CD14-positive monocyte (primary cell): ENCODE results near the gene EXOC4. TPM values are rescaled to one million over a fixed set of nuclear protein-coding genes. Genes with fewer than 3 reads are reported as not detected.

Experiments used
- DNase-seq, 3 donors: peaks; one replicate each; pipeline ENCODE4 v3.0.0-alpha.2; 2011 to 2022
- H2AFZ ChIP-seq: 2 replicates; pipeline ENCODE4 v1.6.0; 2012; ENCODE audit warnings: mild to moderate bottlenecking, low read depth, low read length, inconsistent platforms; ENCODE audit not compliant: insufficient read depth, poor library complexity, severe bottlenecking
- H3K27ac ChIP-seq, 2 donors: 1 replicate in 1 of 2; 2 replicates in 1 of 2; pipeline ENCODE4 v1.5.1; 2012 to 2013; ENCODE audit warnings: low read length in 2 of 2, control low read depth in 1 of 2, inconsistent platforms in 1 of 2, low read depth in 1 of 2, mild to moderate bottlenecking in 1 of 2
- H3K27me3 ChIP-seq, 2 donors: one replicate each; pipeline versions ENCODE4 v1.6.0 to v1.6.1; 2011 to 2013; ENCODE audit warnings: low read length in 2 of 2; ENCODE audit not compliant: control insufficient read depth in 2 of 2, insufficient read depth in 2 of 2
- H3K36me3 ChIP-seq, 2 donors: replicated peaks in 1 of 2; 1 replicate in 1 of 2; 2 replicates in 1 of 2; pipeline versions ENCODE4 v1.5.1 to v1.6.1; 2012 to 2013; ENCODE audit warnings: low read length in 2 of 2, control low read depth in 1 of 2, inconsistent platforms in 1 of 2, mild to moderate bottlenecking in 1 of 2; ENCODE audit not compliant: insufficient read depth in 2 of 2, control insufficient read depth in 1 of 2
- H3K4me1 ChIP-seq, 2 donors: 1 replicate in 1 of 2; 2 replicates in 1 of 2; pipeline versions ENCODE4 v1.5.1 to v1.6.1; 2012 to 2013; ENCODE audit warnings: low read length in 2 of 2, control low read depth in 1 of 2, inconsistent platforms in 1 of 2, mild to moderate bottlenecking in 1 of 2, moderate library complexity in 1 of 2; ENCODE audit not compliant: insufficient read depth in 2 of 2, control insufficient read depth in 1 of 2
- H3K4me2 ChIP-seq: replicated peaks from 2 replicates; pipeline ENCODE3; 2012; ENCODE audit warnings: low read length, moderate library complexity, mild to moderate bottlenecking; ENCODE audit not compliant: poor library complexity, severe bottlenecking; ENCODE audit errors: extremely low read depth
- H3K4me3 ChIP-seq, 3 experiments: fragments of 200-600 bp in 1 of 3; sonication (generic) in 1 of 3; replicated peaks in 1 of 3; 1 replicate in 2 of 3; 2 replicates in 1 of 3; pipeline ENCODE4 v1.5.1; 2011 to 2013; ENCODE audit warnings: low read length in 3 of 3, mild to moderate bottlenecking in 3 of 3, control low read depth in 2 of 3, low read depth in 2 of 3, inconsistent platforms in 1 of 3, moderate library complexity in 1 of 3
- H3K79me2 ChIP-seq: 2 replicates; pipeline ENCODE4 v1.6.0; 2012; ENCODE audit warnings: mild to moderate bottlenecking, control low read depth, inconsistent platforms, low read length, moderate library complexity; ENCODE audit not compliant: insufficient read depth
- H3K9ac ChIP-seq: 2 replicates; pipeline ENCODE4 v1.6.0; 2017; ENCODE audit warnings: low read length, mild to moderate bottlenecking; ENCODE audit not compliant: insufficient read depth, poor library complexity, severe bottlenecking
- H3K9me3 ChIP-seq, 2 donors: replicated peaks in 1 of 2; 1 replicate in 1 of 2; 2 replicates in 1 of 2; pipeline versions ENCODE4 v1.5.1 to v1.6.1; 2012 to 2013; ENCODE audit warnings: low read length in 2 of 2, control low read depth in 1 of 2; ENCODE audit not compliant: control insufficient read depth in 1 of 2, insufficient read depth in 1 of 2
- H4K20me1 ChIP-seq: 2 replicates; pipeline ENCODE4 v1.6.0; 2012; ENCODE audit warnings: mild to moderate bottlenecking, low read length, control low read depth, moderate library complexity; ENCODE audit not compliant: insufficient read depth
- H3K27ac Mint-ChIP-seq, 7 donors: one replicate each; pipeline ENCODE4 v1.8.0; 2020; ENCODE audit warnings: mild to moderate bottlenecking in 7 of 7, mixed read lengths in 7 of 7, moderate library complexity in 6 of 7, inconsistent platforms in 2 of 7
- H3K27me3 Mint-ChIP-seq, 3 donors: one replicate each; pipeline ENCODE4 v1.8.0; 2021 to 2022; ENCODE audit warnings: low read depth in 3 of 3, mild to moderate bottlenecking in 3 of 3, mixed read lengths in 3 of 3, moderate library complexity in 3 of 3, inconsistent platforms in 1 of 3
- H3K36me3 Mint-ChIP-seq, 2 donors: one replicate each; pipeline ENCODE4 v1.8.0; 2020; ENCODE audit warnings: mixed read lengths in 2 of 2, inconsistent platforms in 1 of 2, mild to moderate bottlenecking in 1 of 2
- H3K4me1 Mint-ChIP-seq: one replicate; pipeline ENCODE4 v1.8.0; 2020; ENCODE audit warnings: mild to moderate bottlenecking, mixed read lengths
- H3K4me3 Mint-ChIP-seq, 2 donors: one replicate each; pipeline ENCODE4 v1.8.0; 2020; ENCODE audit warnings: mild to moderate bottlenecking in 2 of 2, mixed read lengths in 2 of 2, moderate library complexity in 1 of 2
- H3K9me3 Mint-ChIP-seq, 7 donors: one replicate each; pipeline ENCODE4 v1.8.0; 2020 to 2022; ENCODE audit warnings: mixed read lengths in 7 of 7, mild to moderate bottlenecking in 6 of 7, moderate library complexity in 6 of 7, inconsistent platforms in 2 of 7
- CTCF ChIP-seq: fragments of 200-600 bp; IDR thresholded peaks from one replicate; pipeline ENCODE4 v1.8.0; 2022; ENCODE audit warnings: antibody characterized with exemption, mild to moderate bottlenecking
- WGBS: methylation state at CpG from one replicate; pipeline ENCODE4 v1.1.5; 2013; ENCODE audit warnings: missing lambda C conversion rate; ENCODE audit not compliant: insufficient coverage; 5-methylcytosine and 5-hydroxymethylcytosine counted together
- intact Hi-C, 2 donors: fragments of 100-400 bp; cut with micrococcal nuclease; formaldehyde crosslinking; loops; one replicate each; pipeline versions ENCODE4 v1.15.0 to v1.15.1; 2023
- polyA plus RNA-seq, 3 donors: library from polyadenylated mRNA; depleted of rRNA in 1 of 3; unstranded in 2 of 3; stranded (reverse) in 1 of 3; fragments of 300-500 nt in 2 of 3; fragments of >200 nt in 1 of 3; fragmentation: Illumina TruSeq in 2 of 3; gene quantifications; 1 replicate in 2 of 3; 2 replicates in 1 of 3; pipeline ENCODE4 v1.2.3, GENCODE V29; 2012 to 2021

The EXOC4 gene
- polyA plus RNA-seq, 3 donors = 20.6 to 22.3 (median 22.3) TPM

GRCh38 chr7:133534816-133535215 lies 281.9 kb downstream of the EXOC4 start:
- Histone ChIP-seq H3K27me3 (no peaks in the 10 kb centered on the region), H3K79me2 (no peaks in the 10 kb centered on the region), H3K4me2 (no peak overlapping the region), H3K4me1 (peaks cover 0 to 6% of the 10 kb centered on the region in 2 donors), H3K27ac (no peak overlapping the region), H3K9ac (no peak overlapping the region), H3K9me3 (no peaks in the 10 kb centered on the region), H3K4me3 (no peak overlapping the region), H3K36me3 (no peaks in the 10 kb centered on the region), H2AFZ (no peak overlapping the region), H4K20me1 (no peaks in the 10 kb centered on the region)
- peaks cover 13% of the 10 kb centered on the region for H3K4me1 Mint-ChIP-seq
- no peak for DNase-seq
- H3K36me3 Mint-ChIP-seq = peaks cover 5 to 8% of the 10 kb centered on the region in 2 donors
- WGBS = 85% methylated on average over 5 of the region's 5 CpGs
- intact Hi-C loops = loop anchor here in 1 of 2 donors (5.0 kb wide), 1 partner anchor 62 kb away; no protein-coding TSS in a partner anchor
- no peak for TF ChIP-seq CTCF
- H3K4me3 Mint-ChIP-seq = no peak overlapping the region
- no peaks in the 10 kb centered on the region for H3K9me3 Mint-ChIP-seq
- H3K27me3 Mint-ChIP-seq = peaks cover 0 to 1% (median 0%) of the 10 kb centered on the region in 3 donors
- H3K27ac Mint-ChIP-seq = no peak overlapping the region

GRCh38 chr7:133535308-133535707 lies 282.4 kb downstream of the EXOC4 start:
- H3K9me3 ChIP-seq = no peaks in the 10 kb centered on the region
- H3K4me2 ChIP-seq = no peak overlapping the region
- Mint-ChIP-seq H3K27me3 (no peaks in the 10 kb centered on the region), H3K27ac (no peak overlapping the region), H3K4me1 (peaks cover 17% of the 10 kb centered on the region), H3K4me3 (no peak overlapping the region), H3K9me3 (no peaks in the 10 kb centered on the region), H3K36me3 (peaks cover 5 to 6% of the 10 kb centered on the region in 2 donors)
- TF ChIP-seq CTCF = no peak
- H4K20me1 ChIP-seq = no peaks in the 10 kb centered on the region
- no peaks in the 10 kb centered on the region for H3K79me2 ChIP-seq
- no peak overlapping the region for H3K9ac ChIP-seq
- no peaks in the 10 kb centered on the region for H3K36me3 ChIP-seq
- no peak overlapping the region for H2AFZ ChIP-seq
- peaks cover 0 to 8% of the 10 kb centered on the region in 2 donors for H3K4me1 ChIP-seq
- H3K4me3 ChIP-seq = no peak overlapping the region
- intact Hi-C loops = loop anchor here in 1 of 2 donors (5.0 kb wide), 1 partner anchor 62 kb away; no protein-coding TSS in a partner anchor
- no peaks in the 10 kb centered on the region for H3K27me3 ChIP-seq
- no CpG with 5 or more reads among the region's 2 CpGs for WGBS
- H3K27ac ChIP-seq = no peak overlapping the region
- no peak for DNase-seq
